ENCODE measurements around the gene ARHGAP44. TPM values are rescaled to one million over a fixed set of nuclear protein-coding genes. Genes with fewer than 3 reads are reported as not detected.
A peak's percentile ranks its signal among the peaks of the same experiment; 100 is the strongest.

ARHGAP44 gene
- total RNA-seq, 4 donors from 2014 or later, result 10.9 to 22.0 (median 18.7) TPM

- intact Hi-C loops (cut with DNase I), result no loop called here
- TF ChIP-seq POLR2A (IDR thresholded peaks at IDR 0.05) (no peak), CTCF (IDR thresholded peaks at IDR 0.05) (peak; percentile 28 to 77 (median 60))
- H3K4me1 ChIP-seq, result no peaks in the 10 kb centered on the region
- DNase-seq, result peak; percentile 35
- H3K4me3 ChIP-seq (replicated peaks in 1 of 3), result no peak overlapping the region
- no peaks in the 10 kb centered on the region for H3K27me3 ChIP-seq
- no peaks in the 10 kb centered on the region for H3K9me3 ChIP-seq
- 44 to 47% methylated on average over 16 of the region's 16 CpGs for WGBS, 2 donors
- no peaks in the 10 kb centered on the region for H3K36me3 ChIP-seq
- no peak overlapping the region for H3K27ac ChIP-seq
Measured at GRCh38 chr17:13031718-13032350, 242.5 kb downstream of the ARHGAP44 start.

GRCh38 chr17:13035420-13035819 is 246.1 kb downstream of the ARHGAP44 start:
- Histone ChIP-seq H3K9me3 (no peaks in the 10 kb centered on the region), H3K4me1 (no peaks in the 10 kb centered on the region), H3K27me3 (no peaks in the 10 kb centered on the region), H3K36me3 (no peaks in the 10 kb centered on the region), H3K4me3 (replicated peaks in 1 of 3) (no peak overlapping the region), H3K27ac (no peak overlapping the region)
- TF ChIP-seq POLR2A (IDR thresholded peaks at IDR 0.05) (no peak), CTCF (IDR thresholded peaks at IDR 0.05) (no peak)
- intact Hi-C loops (cut with DNase I), result no loop called here
- 97% methylated on average over 1 of the region's 1 CpG for WGBS, 2 donors
- no peak for DNase-seq

- DNase-seq, result no peak
- Histone ChIP-seq H3K4me1 (no peaks in the 10 kb centered on the region), H3K36me3 (no peaks in the 10 kb centered on the region), H3K4me3 (replicated peaks in 1 of 3) (no peak overlapping the region), H3K27ac (no peak overlapping the region), H3K27me3 (no peaks in the 10 kb centered on the region), H3K9me3 (no peaks in the 10 kb centered on the region)
- TF ChIP-seq POLR2A (IDR thresholded peaks at IDR 0.05) (no peak), CTCF (IDR thresholded peaks at IDR 0.05) (no peak)
- intact Hi-C loops (cut with DNase I), result no loop called here
Measured at GRCh38 chr17:13036751-13037150, 247.5 kb downstream of the ARHGAP44 start.

- Histone ChIP-seq H3K27me3 (no peaks in the 10 kb centered on the region), H3K4me3 (replicated peaks in 1 of 3) (no peak overlapping the region), H3K4me1 (no peaks in the 10 kb centered on the region), H3K9me3 (no peaks in the 10 kb centered on the region), H3K36me3 (no peaks in the 10 kb centered on the region), H3K27ac (no peak overlapping the region)
- intact Hi-C loops (cut with DNase I), result no loop called here
- DNase-seq, result no peak
- WGBS, 2 donors, result 84 to 88% methylated on average over 4 of the region's 4 CpGs
- TF ChIP-seq CTCF (IDR thresholded peaks at IDR 0.05) (no peak), POLR2A (IDR thresholded peaks at IDR 0.05) (no peak)
Measured at GRCh38 chr17:13038931-13039665, 249.8 kb downstream of the ARHGAP44 start.

MicroRNA genes within 50 kb of the gene (microRNA counts, 767-probe panel; counts per million panel counts)
- microRNA hsa-miR-1269b, result 0 counts per million in 2 donors

Small RNA genes lying within 50 kb of the gene (microRNA-seq; reads per million reads assigned to microRNA genes)
- not detected for gene MIR1269B

Small RNA genes lying within 50 kb of the gene (small RNA-seq; reads per million reads assigned to genes)
- gene MIR1269B, result not detected

Other genes with a start within 250 kb of the ARHGAP44 start
- 1 to 10 TPM in 2 of 4 donors, under 1 TPM in 2; 0.29 to 1.9 (median 0.98) TPM for gene MYOCD, start 123.6 kb upstream of the ARHGAP44 start, total RNA-seq
- 10 to 100 TPM; 46.6 to 88.9 (median 84.6) TPM for gene ELAC2, start 228.5 kb downstream of the ARHGAP44 start, total RNA-seq

Measured in thyroid gland (tissue), 4 donors.